Right lobe of liver (tissue), 4 donors: ENCODE results near the gene F12.

Experiments used
- POLR2A ChIP-seq: fragments of 450-650 bp; IDR thresholded peaks from one replicate; pipeline ENCODE4 v1.6.1; 2017; ENCODE audit warnings: antibody characterized with exemption, mild to moderate bottlenecking
- TF ChIP-seq, protein P1 (sequence below), 4 donors: fragments of 200-600 bp in 3 of 4; fragments of 450-650 bp in 1 of 4; IDR thresholded peaks; one replicate each; pipeline versions ENCODE4 v1.5.1 to v1.8.0; 2016 to 2022; ENCODE audit warnings: antibody characterized with exemption in 4 of 4, mild to moderate bottlenecking in 2 of 4
- donor health status: DM: no; HTN: no; CAD: no.
- donor health status: DM: no; HTN: no; CAD: no.
- donor health status: DM: no; HTN: yes; CAD: no.

GRCh38 chr5:177383181-177383580, 26.2 kb downstream of the F12 start:
- TF ChIP-seq POLR2A = no peak
- TF ChIP-seq, protein P1, sequence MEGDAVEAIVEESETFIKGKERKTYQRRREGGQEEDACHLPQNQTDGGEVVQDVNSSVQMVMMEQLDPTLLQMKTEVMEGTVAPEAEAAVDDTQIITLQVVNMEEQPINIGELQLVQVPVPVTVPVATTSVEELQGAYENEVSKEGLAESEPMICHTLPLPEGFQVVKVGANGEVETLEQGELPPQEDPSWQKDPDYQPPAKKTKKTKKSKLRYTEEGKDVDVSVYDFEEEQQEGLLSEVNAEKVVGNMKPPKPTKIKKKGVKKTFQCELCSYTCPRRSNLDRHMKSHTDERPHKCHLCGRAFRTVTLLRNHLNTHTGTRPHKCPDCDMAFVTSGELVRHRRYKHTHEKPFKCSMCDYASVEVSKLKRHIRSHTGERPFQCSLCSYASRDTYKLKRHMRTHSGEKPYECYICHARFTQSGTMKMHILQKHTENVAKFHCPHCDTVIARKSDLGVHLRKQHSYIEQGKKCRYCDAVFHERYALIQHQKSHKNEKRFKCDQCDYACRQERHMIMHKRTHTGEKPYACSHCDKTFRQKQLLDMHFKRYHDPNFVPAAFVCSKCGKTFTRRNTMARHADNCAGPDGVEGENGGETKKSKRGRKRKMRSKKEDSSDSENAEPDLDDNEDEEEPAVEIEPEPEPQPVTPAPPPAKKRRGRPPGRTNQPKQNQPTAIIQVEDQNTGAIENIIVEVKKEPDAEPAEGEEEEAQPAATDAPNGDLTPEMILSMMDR (IDR thresholded peaks at IDR 0.05) = no peak
